Measurements from ENCODE around the gene GALNT11.
"Not testable (repeated sequence)": the region's sequence is repeated elsewhere in the genome, so short reads cannot be mapped to it uniquely, and the experiment has no call there.

GALNT11 gene

DNA sequence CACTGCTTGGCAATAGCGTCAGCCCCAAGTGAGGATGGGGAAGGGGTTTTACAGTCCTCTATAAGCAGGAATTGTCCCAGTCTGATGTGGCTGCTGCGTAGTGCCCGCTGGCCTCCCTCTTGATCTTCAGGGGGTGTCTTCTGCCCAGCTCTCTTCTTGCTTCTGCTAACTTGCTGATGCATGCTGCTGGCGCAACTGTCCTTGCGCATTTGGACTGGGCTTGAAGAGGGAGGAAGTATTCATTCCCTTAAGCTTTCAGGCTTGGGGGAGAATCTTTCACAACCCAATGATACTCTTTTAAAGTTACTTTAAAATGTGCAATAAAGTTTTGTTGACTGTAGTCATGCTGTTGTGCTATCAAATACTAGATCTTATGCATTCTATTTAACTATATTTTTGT, 10.3 kb downstream of the GALNT11 start:
- Histone ChIP-seq H3K9me3 (ENCODE audit: control insufficient read depth, low read length) (no peaks in the 10 kb centered on the region), H3K4me3 (ENCODE audit: low read length) (no peak overlapping the region), H3K36me3 (ENCODE audit: control insufficient read depth, insufficient read depth, low read length) (no peaks in the 10 kb centered on the region), H3K27me3 (ENCODE audit: control insufficient read depth, insufficient read depth, low read length) (no peaks in the 10 kb centered on the region), H3K9ac (ENCODE audit: low read length) (no peak overlapping the region), H3K4me1 (ENCODE audit: control insufficient read depth, insufficient read depth, low read length) (no peaks in the 10 kb centered on the region)

DNA sequence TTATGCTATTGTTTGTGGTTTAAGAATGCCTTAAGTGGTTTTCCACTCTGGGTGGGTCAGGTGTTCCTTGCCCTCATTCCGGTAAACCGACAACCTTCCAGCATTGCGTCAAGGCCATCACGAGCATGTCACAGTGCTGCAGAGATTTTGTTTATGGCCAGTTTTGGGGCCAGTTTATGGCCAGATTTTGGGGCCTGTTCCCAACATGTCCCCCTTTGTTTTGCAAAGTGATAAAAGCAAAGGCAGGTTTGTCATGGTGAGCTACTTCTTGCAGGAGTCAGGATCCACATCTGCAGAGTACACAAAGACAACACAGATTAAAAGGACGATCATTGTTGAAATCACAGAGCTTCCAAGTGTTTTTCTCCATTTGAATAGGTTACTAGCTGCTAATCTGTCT, 12.9 kb downstream of the GALNT11 start:
- H3K4me3 ChIP-seq (ENCODE audit: low read length); H3K36me3 ChIP-seq (ENCODE audit: control insufficient read depth, insufficient read depth, low read length); H3K9ac ChIP-seq (ENCODE audit: low read length); H3K27me3 ChIP-seq (ENCODE audit: control insufficient read depth, insufficient read depth, low read length); H3K4me1 ChIP-seq (ENCODE audit: control insufficient read depth, insufficient read depth, low read length); H3K9me3 ChIP-seq (ENCODE audit: control insufficient read depth, low read length): not testable (repeated sequence)

DNA sequence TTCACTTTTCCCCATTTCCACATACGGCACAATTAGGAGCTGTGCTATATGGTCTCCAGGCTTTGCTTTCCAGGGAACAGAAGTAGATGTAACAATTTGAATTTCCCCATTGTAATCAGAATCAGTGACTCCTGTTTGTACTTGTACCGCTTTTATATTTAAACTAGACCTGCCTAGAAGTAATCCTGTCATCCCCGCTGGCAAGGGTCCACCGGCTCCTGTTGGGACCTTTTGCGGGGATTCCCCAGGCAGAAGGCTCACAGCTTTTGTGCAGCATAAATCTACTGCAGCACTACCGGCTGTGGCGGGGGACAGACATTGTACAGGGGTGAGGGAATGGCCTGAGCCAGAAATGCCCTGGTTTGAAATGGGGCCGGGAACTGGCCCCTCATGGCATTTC, 17.6 kb downstream of the GALNT11 start:
- H3K9ac ChIP-seq (ENCODE audit: low read length); H3K4me1 ChIP-seq (ENCODE audit: control insufficient read depth, insufficient read depth, low read length); H3K9me3 ChIP-seq (ENCODE audit: control insufficient read depth, low read length); H3K27me3 ChIP-seq (ENCODE audit: control insufficient read depth, insufficient read depth, low read length); H3K4me3 ChIP-seq (ENCODE audit: low read length); H3K36me3 ChIP-seq (ENCODE audit: control insufficient read depth, insufficient read depth, low read length): not testable (repeated sequence)

DNA sequence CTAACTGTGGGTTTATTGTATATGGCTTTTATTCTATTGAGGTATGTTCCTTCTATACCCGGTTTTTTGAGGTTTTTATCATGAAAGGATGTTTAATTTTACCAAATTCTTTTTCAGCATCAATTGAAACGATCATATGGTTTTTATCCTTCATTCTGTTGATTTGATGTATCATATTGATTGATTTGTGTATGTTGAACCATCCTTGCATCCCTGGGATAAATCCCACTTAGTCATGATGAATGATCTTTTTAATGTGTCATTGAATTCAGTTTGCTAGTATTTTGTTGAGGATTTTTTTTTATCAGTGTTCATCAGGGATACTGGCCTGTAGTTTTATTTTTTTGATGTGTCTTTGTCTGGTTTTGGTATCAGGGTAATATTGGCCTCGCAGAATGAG, 19.4 kb downstream of the GALNT11 start:
- not testable (repeated sequence) for H3K9ac ChIP-seq (ENCODE audit: low read length); H3K36me3 ChIP-seq (ENCODE audit: control insufficient read depth, insufficient read depth, low read length); H3K9me3 ChIP-seq (ENCODE audit: control insufficient read depth, low read length); H3K4me3 ChIP-seq (ENCODE audit: low read length); H3K4me1 ChIP-seq (ENCODE audit: control insufficient read depth, insufficient read depth, low read length); H3K27me3 ChIP-seq (ENCODE audit: control insufficient read depth, insufficient read depth, low read length)

DNA sequence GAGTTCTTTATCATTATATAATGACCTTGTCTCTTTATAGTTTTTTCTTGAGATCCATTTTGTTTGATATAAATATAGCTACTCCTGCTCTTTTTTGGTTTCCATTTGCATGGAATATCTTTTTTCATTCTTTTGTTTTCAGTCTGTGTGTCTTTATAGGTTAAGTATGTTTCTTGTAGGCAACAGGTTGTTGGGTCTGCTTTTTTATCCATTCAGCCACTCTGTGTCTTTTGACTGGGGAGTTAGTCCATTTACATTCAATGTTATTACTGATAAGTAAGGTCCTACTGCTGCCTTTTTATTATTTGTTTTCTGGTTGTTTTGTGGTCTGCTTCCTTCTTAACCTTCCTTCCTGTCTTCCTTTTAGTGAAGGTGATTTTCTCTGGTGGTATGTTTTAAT, 21.1 kb downstream of the GALNT11 start:
- Histone ChIP-seq H3K4me1 (ENCODE audit: control insufficient read depth, insufficient read depth, low read length) (peaks cover 4% of the 10 kb centered on the region), H3K9ac (ENCODE audit: low read length) (no peak overlapping the region), H3K9me3 (ENCODE audit: control insufficient read depth, low read length) (no peaks in the 10 kb centered on the region), H3K36me3 (ENCODE audit: control insufficient read depth, insufficient read depth, low read length) (no peaks in the 10 kb centered on the region), H3K4me3 (ENCODE audit: low read length) (no peak overlapping the region), H3K27me3 (ENCODE audit: control insufficient read depth, insufficient read depth, low read length) (no peaks in the 10 kb centered on the region)

DNA sequence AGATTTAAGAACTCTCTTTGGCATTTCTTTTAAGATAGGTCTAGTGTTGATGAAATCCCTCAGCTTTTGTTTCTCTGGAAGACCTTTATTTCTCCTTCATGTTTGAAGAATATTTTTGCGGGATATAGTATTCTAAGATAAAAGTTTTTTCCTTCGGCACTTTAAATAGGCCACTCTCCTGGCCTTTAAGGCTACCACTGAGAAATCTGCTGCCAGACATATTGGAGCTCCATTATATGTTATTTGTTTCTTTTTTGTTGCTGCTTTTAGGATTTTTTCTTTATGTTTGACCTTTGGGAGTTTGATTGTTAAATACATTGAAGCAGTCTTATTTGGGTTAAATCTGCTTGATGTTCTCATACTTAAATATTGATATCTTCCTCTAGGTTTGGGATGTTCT, 22.6 kb downstream of the GALNT11 start:
- H3K4me1 ChIP-seq (ENCODE audit: control insufficient read depth, insufficient read depth, low read length): peaks cover 2% of the 10 kb centered on the region
- no peak overlapping the region for H3K9ac ChIP-seq (ENCODE audit: low read length)
- H3K9me3 ChIP-seq (ENCODE audit: control insufficient read depth, low read length): no peaks in the 10 kb centered on the region
- H3K36me3 ChIP-seq (ENCODE audit: control insufficient read depth, insufficient read depth, low read length): no peaks in the 10 kb centered on the region
- H3K27me3 ChIP-seq (ENCODE audit: control insufficient read depth, insufficient read depth, low read length): no peaks in the 10 kb centered on the region
- no peak overlapping the region for H3K4me3 ChIP-seq (ENCODE audit: low read length)

DNA sequence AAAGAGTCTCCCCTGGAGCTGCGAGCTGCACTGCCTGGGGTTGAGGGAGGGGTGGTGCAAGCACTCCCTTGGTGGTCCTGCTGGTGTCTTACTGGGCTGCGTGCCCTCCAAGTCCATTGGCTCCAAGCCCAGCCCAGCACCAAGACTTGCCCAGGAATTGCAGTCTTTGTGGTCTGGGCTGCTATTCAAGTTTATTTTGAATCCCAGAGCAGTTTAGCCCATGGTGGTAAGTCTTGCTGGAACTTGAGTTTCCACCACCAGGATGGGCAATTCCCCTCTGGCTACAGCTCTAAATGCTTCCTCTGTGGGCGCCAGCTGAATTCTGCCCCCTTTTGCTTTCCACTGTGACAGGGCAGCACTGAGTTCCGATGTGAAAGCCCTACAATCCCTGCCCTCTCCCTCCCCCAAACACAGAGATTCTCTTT, 25.1 kb downstream of the GALNT11 start:
- no peaks in the 10 kb centered on the region for H3K27me3 ChIP-seq (ENCODE audit: control insufficient read depth, insufficient read depth, low read length)
- H3K9me3 ChIP-seq (ENCODE audit: control insufficient read depth, low read length): no peaks in the 10 kb centered on the region
- H3K9ac ChIP-seq (ENCODE audit: low read length): no peak overlapping the region
- no peaks in the 10 kb centered on the region for H3K4me1 ChIP-seq (ENCODE audit: control insufficient read depth, insufficient read depth, low read length)
- no peaks in the 10 kb centered on the region for H3K36me3 ChIP-seq (ENCODE audit: control insufficient read depth, insufficient read depth, low read length)
- H3K4me3 ChIP-seq (ENCODE audit: low read length): no peak overlapping the region

DNA sequence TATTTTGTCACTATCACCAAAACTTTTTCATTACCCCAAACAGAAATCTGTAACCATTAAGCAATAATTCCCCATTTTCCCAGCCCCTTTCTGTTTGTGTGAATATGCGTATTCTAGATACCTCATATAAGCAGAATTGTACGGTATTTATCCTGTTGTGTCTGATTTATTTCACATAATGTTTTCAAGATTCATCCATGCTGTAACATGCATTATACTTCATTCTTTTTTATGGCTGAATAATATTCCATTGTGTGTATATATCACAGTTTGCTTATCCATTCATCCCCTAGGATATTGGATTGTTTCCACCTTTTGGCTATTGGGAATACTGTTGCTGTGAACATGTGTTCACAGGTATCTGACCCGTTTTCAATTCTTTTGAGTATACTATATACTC, 26.5 kb downstream of the GALNT11 start:
- H3K4me1 ChIP-seq (ENCODE audit: control insufficient read depth, insufficient read depth, low read length): no peaks in the 10 kb centered on the region
- no peaks in the 10 kb centered on the region for H3K27me3 ChIP-seq (ENCODE audit: control insufficient read depth, insufficient read depth, low read length)
- no peaks in the 10 kb centered on the region for H3K36me3 ChIP-seq (ENCODE audit: control insufficient read depth, insufficient read depth, low read length)
- H3K9ac ChIP-seq (ENCODE audit: low read length): no peak overlapping the region
- H3K9me3 ChIP-seq (ENCODE audit: control insufficient read depth, low read length): no peaks in the 10 kb centered on the region
- no peak overlapping the region for H3K4me3 ChIP-seq (ENCODE audit: low read length)

DNA sequence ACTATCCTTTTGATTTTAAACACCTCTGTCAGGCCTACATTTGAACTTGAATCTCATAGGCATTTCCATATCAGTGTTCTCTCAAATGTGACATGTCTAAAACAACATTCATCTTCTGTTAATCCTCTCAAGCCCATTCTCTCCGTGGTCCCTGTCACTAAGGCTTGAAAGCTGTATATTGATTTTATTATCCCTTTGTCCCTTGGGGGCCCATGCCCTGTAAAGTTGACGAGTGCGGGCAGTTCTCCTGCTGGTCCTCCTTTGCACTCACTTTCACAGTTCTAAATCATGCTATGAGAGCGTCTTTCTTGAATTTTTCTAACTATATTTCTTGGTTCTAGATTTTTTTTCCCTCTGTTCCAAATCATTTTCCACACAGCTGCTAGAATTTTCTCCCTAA, 27.3 kb downstream of the GALNT11 start:
- Histone ChIP-seq H3K4me3 (ENCODE audit: low read length) (no peak overlapping the region), H3K27me3 (ENCODE audit: control insufficient read depth, insufficient read depth, low read length) (no peaks in the 10 kb centered on the region)

DNA sequence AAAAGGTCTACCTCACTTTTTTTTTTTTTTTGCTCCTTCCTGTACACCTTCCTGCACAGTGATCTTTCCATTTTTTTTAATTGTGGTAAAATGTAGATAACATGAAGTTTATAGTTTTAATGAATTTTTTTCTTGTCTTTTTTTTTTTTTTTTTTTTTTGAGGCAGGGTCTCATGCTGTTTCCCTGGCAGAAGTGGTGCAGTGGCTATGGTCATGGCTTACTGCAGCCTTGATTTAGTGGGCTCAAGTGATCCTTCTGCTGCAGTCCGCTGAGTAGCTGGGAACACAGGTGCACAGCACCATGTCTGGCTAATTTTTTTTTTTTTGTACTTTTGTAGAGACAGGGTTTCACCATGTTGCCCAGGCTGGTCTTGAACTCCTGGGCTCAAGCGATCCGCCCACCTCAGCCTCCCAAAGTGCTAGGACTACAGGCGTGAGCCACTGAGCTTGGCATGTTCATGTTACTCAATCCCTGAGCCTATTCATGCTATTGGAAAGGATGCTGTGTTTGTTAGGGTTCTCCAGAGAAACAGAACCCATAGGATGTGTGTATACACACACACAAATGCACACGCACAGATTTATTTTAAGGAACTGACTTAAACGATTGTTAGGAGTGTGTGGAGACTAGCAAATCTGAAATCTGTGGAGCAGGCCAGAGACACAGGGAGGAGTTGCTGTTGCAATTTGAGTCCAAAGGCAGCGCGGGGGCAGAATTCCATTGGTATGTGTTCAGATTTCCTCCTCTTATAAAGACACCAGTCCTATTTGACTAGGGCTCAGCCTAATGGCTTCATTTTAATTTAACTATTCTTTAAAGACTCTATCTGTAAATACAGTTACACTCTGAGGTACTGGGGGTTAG, 29.1 kb downstream of the GALNT11 start:
- Histone ChIP-seq H3K27me3 (ENCODE audit: control insufficient read depth, insufficient read depth, low read length) (no peaks in the 10 kb centered on the region), H3K9ac (ENCODE audit: low read length) (no peak overlapping the region), H3K36me3 (ENCODE audit: control insufficient read depth, insufficient read depth, low read length) (no peaks in the 10 kb centered on the region), H3K4me1 (ENCODE audit: control insufficient read depth, insufficient read depth, low read length) (no peaks in the 10 kb centered on the region), H3K9me3 (ENCODE audit: control insufficient read depth, low read length) (no peaks in the 10 kb centered on the region), H3K4me3 (ENCODE audit: low read length) (no peak overlapping the region)

More for the DNA sequence above, 27.3 kb downstream of the GALNT11 start:
- Histone ChIP-seq H3K9me3 (ENCODE audit: control insufficient read depth, low read length) (no peaks in the 10 kb centered on the region), H3K36me3 (ENCODE audit: control insufficient read depth, insufficient read depth, low read length) (no peaks in the 10 kb centered on the region), H3K4me1 (ENCODE audit: control insufficient read depth, insufficient read depth, low read length) (no peaks in the 10 kb centered on the region), H3K9ac (ENCODE audit: low read length) (no peak overlapping the region)

DNA sequence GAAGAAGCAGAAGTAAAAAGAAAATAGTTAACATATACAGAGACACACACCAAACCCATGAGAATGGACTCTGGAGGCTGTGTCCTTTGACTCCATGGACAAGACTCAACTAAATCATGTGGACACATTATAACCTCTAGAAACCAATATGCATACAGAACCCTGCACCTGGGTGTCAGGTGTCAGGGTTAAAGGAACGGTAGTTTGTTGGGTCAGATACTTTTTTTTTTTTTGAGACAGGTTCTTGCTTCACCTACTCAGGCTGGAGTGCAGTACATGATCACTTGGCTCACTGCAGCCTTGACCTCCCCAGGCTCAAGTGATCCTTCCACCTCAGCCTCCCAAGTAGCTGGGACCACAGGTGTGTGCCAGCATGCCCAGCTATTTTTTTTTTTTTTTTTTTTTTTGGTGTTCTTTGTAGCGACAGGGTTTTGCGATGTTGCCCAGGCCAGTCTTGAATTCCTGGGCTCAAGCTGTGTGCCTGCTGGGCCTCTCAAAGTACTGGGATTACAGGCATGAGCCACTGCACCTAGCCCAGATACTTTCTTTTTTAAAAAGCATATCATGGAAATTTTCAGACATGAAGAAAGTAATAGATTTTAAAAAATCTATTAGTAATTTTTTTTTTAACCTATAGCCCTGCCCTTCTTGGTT, 31.3 kb downstream of the GALNT11 start:
- no peaks in the 10 kb centered on the region for H3K4me1 ChIP-seq (ENCODE audit: control insufficient read depth, insufficient read depth, low read length)
- no peaks in the 10 kb centered on the region for H3K9me3 ChIP-seq (ENCODE audit: control insufficient read depth, low read length)
- H3K4me3 ChIP-seq (ENCODE audit: low read length): no peak overlapping the region
- H3K36me3 ChIP-seq (ENCODE audit: control insufficient read depth, insufficient read depth, low read length): no peaks in the 10 kb centered on the region
- H3K27me3 ChIP-seq (ENCODE audit: control insufficient read depth, insufficient read depth, low read length): no peaks in the 10 kb centered on the region
- no peak overlapping the region for H3K9ac ChIP-seq (ENCODE audit: low read length)

DNA sequence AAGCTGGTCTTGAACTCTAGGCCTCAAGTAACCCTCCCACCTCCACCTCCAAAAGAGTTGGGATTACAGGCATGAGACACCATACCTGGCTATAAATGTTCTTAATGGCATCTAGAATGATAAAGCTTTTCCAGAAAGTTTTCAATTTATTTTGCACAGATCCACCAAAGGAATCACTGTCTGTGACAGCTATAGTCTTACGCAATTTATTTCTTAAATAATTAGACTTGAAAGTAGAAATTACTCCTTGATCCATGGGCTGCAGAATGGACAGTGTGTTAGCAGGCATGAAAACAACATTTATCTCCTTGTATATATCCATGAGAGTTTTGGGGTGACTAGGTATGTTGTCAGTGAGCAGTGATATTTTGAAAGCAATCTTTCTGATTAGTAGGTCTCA, 33.8 kb downstream of the GALNT11 start:
- no peaks in the 10 kb centered on the region for H3K9me3 ChIP-seq (ENCODE audit: control insufficient read depth, low read length)
- no peak overlapping the region for H3K4me3 ChIP-seq (ENCODE audit: low read length)
- no peaks in the 10 kb centered on the region for H3K36me3 ChIP-seq (ENCODE audit: control insufficient read depth, insufficient read depth, low read length)

More for the DNA sequence above, 33.8 kb downstream of the GALNT11 start:
- no peaks in the 10 kb centered on the region for H3K27me3 ChIP-seq (ENCODE audit: control insufficient read depth, insufficient read depth, low read length)
- H3K4me1 ChIP-seq (ENCODE audit: control insufficient read depth, insufficient read depth, low read length): no peaks in the 10 kb centered on the region
- no peak overlapping the region for H3K9ac ChIP-seq (ENCODE audit: low read length)
